Activated CD4-positive, alpha-beta T cell treated with anti-CD3 and anti-CD28 coated beads, Interleukin-2, amount 50 U/mL, for 16 hours (primary cell): ENCODE measurements around the gene VN1R2.
"Not testable (repeated sequence)": the region's sequence is repeated elsewhere in the genome, so short reads cannot be mapped to it uniquely, and the experiment has no call there.

ENCODE experiments used
- DNase-seq: peaks from one replicate; pipeline ENCODE4 v3.0.0-alpha.2; 2020

The VN1R2 gene

GRCh38 chr19:53257715-53258342 is at the start of gene VN1R2:
VN1R2 (plus strand) TSS chr19:53258292; CDS start chr19:53258376, 84 bp downstream.
- DNase-seq = not testable (repeated sequence)

GRCh38 chr19:53211554-53211953 is 46.5 kb upstream of the VN1R2 start:
- not testable (repeated sequence) for DNase-seq

- DNase-seq = no peak
These were observed 45.3 kb upstream of the VN1R2 start for GRCh38 chr19:53212703-53213320.

GRCh38 chr19:53222716-53223115 is 35.4 kb upstream of the VN1R2 start:
- DNase-seq = not testable (repeated sequence)

GRCh38 chr19:53224606-53225005 is 33.5 kb upstream of the VN1R2 start:
- DNase-seq = no peak

GRCh38 chr19:53237114-53237777 is 20.8 kb upstream of the VN1R2 start:
- no peak for DNase-seq

GRCh38 chr19:53246498-53246897 is 11.6 kb upstream of the VN1R2 start:
- no peak for DNase-seq

GRCh38 chr19:53254411-53255341 is 3.4 kb upstream of the VN1R2 start, which contains the start of gene ZNF677:
ZNF677 (minus strand) TSS chr19:53254873; CDS start chr19:53251550, 3,323 bp downstream.
- peak; percentile 72 for DNase-seq

- not testable (repeated sequence) for DNase-seq
These were observed 9.5 kb downstream of the VN1R2 start, which contains the start of gene VN1R4 for GRCh38 chr19:53267623-53268022. VN1R4 (minus strand) TSS chr19:53267723; CDS start chr19:53267665, 58 bp downstream.

GRCh38 chr19:53269861-53270260 is 11.8 kb downstream of the VN1R2 start:
- DNase-seq = not testable (repeated sequence)

- DNase-seq = no peak
These were observed 14.0 kb downstream of the VN1R2 start for GRCh38 chr19:53272044-53272443.

- no peak for DNase-seq
These were observed 17.4 kb downstream of the VN1R2 start for GRCh38 chr19:53275480-53275879.

GRCh38 chr19:53281947-53282346 is 23.9 kb downstream of the VN1R2 start:
- not testable (repeated sequence) for DNase-seq

GRCh38 chr19:53285087-53285486 is 27.0 kb downstream of the VN1R2 start:
- no peak for DNase-seq

GRCh38 chr19:53290758-53291549 is 32.9 kb downstream of the VN1R2 start:
- no peak for DNase-seq

- no peak for DNase-seq
These were observed 36.8 kb downstream of the VN1R2 start for GRCh38 chr19:53294786-53295441.

- not testable (repeated sequence) for DNase-seq
These were observed 43.2 kb downstream of the VN1R2 start for GRCh38 chr19:53301341-53301740.

GRCh38 chr19:53308339-53308811 is 50.3 kb downstream of the VN1R2 start:
- no peak for DNase-seq
